ENCODE data around the gene WDR81.

- TF ChIP-seq, protein P1, sequence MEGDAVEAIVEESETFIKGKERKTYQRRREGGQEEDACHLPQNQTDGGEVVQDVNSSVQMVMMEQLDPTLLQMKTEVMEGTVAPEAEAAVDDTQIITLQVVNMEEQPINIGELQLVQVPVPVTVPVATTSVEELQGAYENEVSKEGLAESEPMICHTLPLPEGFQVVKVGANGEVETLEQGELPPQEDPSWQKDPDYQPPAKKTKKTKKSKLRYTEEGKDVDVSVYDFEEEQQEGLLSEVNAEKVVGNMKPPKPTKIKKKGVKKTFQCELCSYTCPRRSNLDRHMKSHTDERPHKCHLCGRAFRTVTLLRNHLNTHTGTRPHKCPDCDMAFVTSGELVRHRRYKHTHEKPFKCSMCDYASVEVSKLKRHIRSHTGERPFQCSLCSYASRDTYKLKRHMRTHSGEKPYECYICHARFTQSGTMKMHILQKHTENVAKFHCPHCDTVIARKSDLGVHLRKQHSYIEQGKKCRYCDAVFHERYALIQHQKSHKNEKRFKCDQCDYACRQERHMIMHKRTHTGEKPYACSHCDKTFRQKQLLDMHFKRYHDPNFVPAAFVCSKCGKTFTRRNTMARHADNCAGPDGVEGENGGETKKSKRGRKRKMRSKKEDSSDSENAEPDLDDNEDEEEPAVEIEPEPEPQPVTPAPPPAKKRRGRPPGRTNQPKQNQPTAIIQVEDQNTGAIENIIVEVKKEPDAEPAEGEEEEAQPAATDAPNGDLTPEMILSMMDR (IDR thresholded peaks at IDR 0.05; ENCODE audit: insufficient read depth, low read length) = no peak
- TF ChIP-seq GABPA (IDR thresholded peaks at IDR 0.05; ENCODE audit: low read depth) = no peak
- no peak for TF ChIP-seq POLR2AphosphoS5 (IDR thresholded peaks at IDR 0.05; ENCODE audit: low read depth)
- no peak for TF ChIP-seq REST (IDR thresholded peaks at IDR 0.05; ENCODE audit: insufficient replicate concordance, low read depth)
- no peak for TF ChIP-seq SPI1 (IDR thresholded peaks at IDR 0.05; ENCODE audit: borderline replicate concordance, low read depth)
Observed at GRCh38 chr17:1711804-1712203, 12.7 kb upstream of the WDR81 start.
